NCI-H2171 treated with DMSO at 0.1 percent for 48 hours (cell line): Measurements from ENCODE around the gene PIK3CB.
"Not testable (repeated sequence)": the region's sequence is repeated elsewhere in the genome, so short reads cannot be mapped to it uniquely, and the experiment has no call there.

Experiments used
- DNase-seq: peaks from one replicate; lab custom pipeline; 2025; lab: John Stamatoyannopoulos, UW

PIK3CB gene

DNA sequence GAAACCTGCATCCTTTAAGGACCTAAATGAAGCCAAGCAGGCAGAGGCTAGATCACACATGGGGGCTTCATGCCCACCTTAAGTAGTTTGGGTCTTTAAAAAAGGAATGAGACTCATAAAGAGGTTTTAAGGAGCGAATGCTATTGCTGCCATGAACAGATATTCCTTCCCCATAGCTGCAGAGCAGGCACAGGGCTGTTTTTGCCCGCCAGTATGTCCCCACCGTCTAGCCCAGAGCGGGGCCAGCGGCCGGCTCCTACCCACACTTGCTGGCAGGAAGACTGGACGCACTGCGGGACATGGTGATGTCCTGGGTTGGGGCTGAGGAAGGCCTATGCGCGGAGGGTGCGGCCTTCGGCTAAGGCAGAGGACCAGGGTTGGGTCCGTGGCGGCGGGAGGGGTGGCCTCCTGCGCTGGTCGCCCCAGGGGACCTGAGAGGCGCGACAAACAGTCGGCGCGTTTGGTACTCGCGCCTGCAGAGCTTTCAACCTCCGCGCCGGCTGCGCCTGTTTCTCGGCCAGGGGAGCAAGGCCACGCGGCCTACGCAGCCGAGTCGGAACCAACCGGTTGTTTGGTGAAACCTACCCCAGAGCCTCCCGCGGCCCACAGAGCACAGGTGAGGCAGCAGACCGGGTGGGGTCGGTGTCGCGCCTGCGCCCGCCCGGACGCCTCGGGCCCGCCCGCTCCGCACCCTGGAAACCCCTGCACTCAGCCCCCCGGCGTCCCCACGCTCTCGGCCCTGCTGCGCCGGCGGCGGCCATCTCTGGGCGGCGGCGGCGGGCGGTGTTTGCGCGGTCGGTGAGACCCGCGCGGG, 226.2 kb downstream of the PIK3CB start, which contains the start of gene FAIM:
Gene FAIM, plus strand, starts transcription at position 450 of the 814 bp plus-strand sequence. CDS start 10,956 bp downstream, outside the sequence.
- peak; percentile 74 for DNase-seq

GRCh38 chr3:138604106-138604595, 230.6 kb downstream of the PIK3CB start:
- DNase-seq = not testable (repeated sequence)
